ENCODE results near the gene TEKT5.

Gene TEKT5

GRCh38 chr16:10668322-10669045, 26.2 kb downstream of the TEKT5 start:
- no peaks in the 10 kb centered on the region for H3K36me3 ChIP-seq (ENCODE audit: insufficient read depth, low read length)
- H3K4me1 ChIP-seq (ENCODE audit: insufficient read depth, low read length), result no peaks in the 10 kb centered on the region
- H3K9me3 ChIP-seq (ENCODE audit: insufficient read depth, low read depth, low read length), result no peaks in the 10 kb centered on the region
- no peak overlapping the region for H3K9ac ChIP-seq (ENCODE audit: low read depth, low read length)
- no peak overlapping the region for H3K27ac ChIP-seq (ENCODE audit: low read depth, low read length)
- 75% methylated on average over 8 of the region's 8 CpGs for WGBS
- H3K27me3 ChIP-seq (ENCODE audit: insufficient read depth, low read length), result no peaks in the 10 kb centered on the region
- H3K4me3 ChIP-seq (ENCODE audit: low read length), result no peak overlapping the region

GRCh38 chr16:10667239-10667638, 27.5 kb downstream of the TEKT5 start:
- H3K4me3 ChIP-seq (ENCODE audit: low read length), result no peak overlapping the region
- H3K27ac ChIP-seq (ENCODE audit: low read depth, low read length), result no peak overlapping the region
- no peaks in the 10 kb centered on the region for H3K27me3 ChIP-seq (ENCODE audit: insufficient read depth, low read length)
- no peaks in the 10 kb centered on the region for H3K4me1 ChIP-seq (ENCODE audit: insufficient read depth, low read length)
- 93% methylated on average over 8 of the region's 8 CpGs for WGBS
- peaks cover 5% of the 10 kb centered on the region; the same call in 1 of the 2 replicates for H3K9me3 ChIP-seq (ENCODE audit: insufficient read depth, low read depth, low read length)
- no peak overlapping the region for H3K9ac ChIP-seq (ENCODE audit: low read depth, low read length)
- H3K36me3 ChIP-seq (ENCODE audit: insufficient read depth, low read length), result no peaks in the 10 kb centered on the region

- WGBS, result 92% methylated on average over 4 of the region's 4 CpGs
- no peak overlapping the region for H3K27ac ChIP-seq (ENCODE audit: low read depth, low read length)
- H3K9me3 ChIP-seq (ENCODE audit: insufficient read depth, low read depth, low read length), result peaks cover 5% of the 10 kb centered on the region; the same call in 1 of the 2 replicates
- H3K4me1 ChIP-seq (ENCODE audit: insufficient read depth, low read length), result peaks cover 5% of the 10 kb centered on the region; the same call in 1 of the 2 replicates
- no peak overlapping the region for H3K9ac ChIP-seq (ENCODE audit: low read depth, low read length)
- no peaks in the 10 kb centered on the region for H3K36me3 ChIP-seq (ENCODE audit: insufficient read depth, low read length)
- H3K4me3 ChIP-seq (ENCODE audit: low read length), result no peak overlapping the region
- H3K27me3 ChIP-seq (ENCODE audit: insufficient read depth, low read length), result no peaks in the 10 kb centered on the region
Measured at GRCh38 chr16:10666291-10666690, 28.4 kb downstream of the TEKT5 start.

GRCh38 chr16:10665166-10665565, 29.6 kb downstream of the TEKT5 start:
- 85% methylated on average over 7 of the region's 7 CpGs for WGBS
- H3K4me3 ChIP-seq (ENCODE audit: low read length), result no peak overlapping the region
- no peaks in the 10 kb centered on the region for H3K36me3 ChIP-seq (ENCODE audit: insufficient read depth, low read length)
- no peak overlapping the region for H3K27ac ChIP-seq (ENCODE audit: low read depth, low read length)
- no peaks in the 10 kb centered on the region for H3K27me3 ChIP-seq (ENCODE audit: insufficient read depth, low read length)
- peaks cover 5% of the 10 kb centered on the region; the same call in 1 of the 2 replicates for H3K4me1 ChIP-seq (ENCODE audit: insufficient read depth, low read length)
- no peak overlapping the region for H3K9ac ChIP-seq (ENCODE audit: low read depth, low read length)
- H3K9me3 ChIP-seq (ENCODE audit: insufficient read depth, low read depth, low read length), result peaks cover 5% of the 10 kb centered on the region; the same call in 1 of the 2 replicates

GRCh38 chr16:10664720-10665126, 30.0 kb downstream of the TEKT5 start:
- no peaks in the 10 kb centered on the region for H3K36me3 ChIP-seq (ENCODE audit: insufficient read depth, low read length)
- H3K27ac ChIP-seq (ENCODE audit: low read depth, low read length), result no peak overlapping the region
- 94% methylated on average over 2 of the region's 2 CpGs for WGBS
- H3K9me3 ChIP-seq (ENCODE audit: insufficient read depth, low read depth, low read length), result peaks cover 5% of the 10 kb centered on the region; the same call in 1 of the 2 replicates
- no peaks in the 10 kb centered on the region for H3K27me3 ChIP-seq (ENCODE audit: insufficient read depth, low read length)
- no peak overlapping the region for H3K4me3 ChIP-seq (ENCODE audit: low read length)
- peaks cover 9% of the 10 kb centered on the region; the same call in 1 of the 2 replicates for H3K4me1 ChIP-seq (ENCODE audit: insufficient read depth, low read length)
- H3K9ac ChIP-seq (ENCODE audit: low read depth, low read length), result no peak overlapping the region

- H3K36me3 ChIP-seq (ENCODE audit: insufficient read depth, low read length), result no peaks in the 10 kb centered on the region
- H3K27ac ChIP-seq (ENCODE audit: low read depth, low read length), result no peak overlapping the region
- H3K4me3 ChIP-seq (ENCODE audit: low read length), result no peak overlapping the region
- H3K9me3 ChIP-seq (ENCODE audit: insufficient read depth, low read depth, low read length), result peaks cover 5% of the 10 kb centered on the region; the same call in 1 of the 2 replicates
- H3K27me3 ChIP-seq (ENCODE audit: insufficient read depth, low read length), result no peaks in the 10 kb centered on the region
- peaks cover 9% of the 10 kb centered on the region; the same call in 1 of the 2 replicates for H3K4me1 ChIP-seq (ENCODE audit: insufficient read depth, low read length)
- H3K9ac ChIP-seq (ENCODE audit: low read depth, low read length), result no peak overlapping the region
- WGBS, result 88% methylated on average over 4 of the region's 4 CpGs
Measured at GRCh38 chr16:10663744-10664143, 31.0 kb downstream of the TEKT5 start.

GRCh38 chr16:10663146-10663545, 31.6 kb downstream of the TEKT5 start:
- peaks cover 5% of the 10 kb centered on the region; the same call in 1 of the 2 replicates for H3K9me3 ChIP-seq (ENCODE audit: insufficient read depth, low read depth, low read length)
- H3K4me1 ChIP-seq (ENCODE audit: insufficient read depth, low read length), result peaks cover 9% of the 10 kb centered on the region; the same call in 1 of the 2 replicates
- no peaks in the 10 kb centered on the region for H3K36me3 ChIP-seq (ENCODE audit: insufficient read depth, low read length)
- no peak overlapping the region for H3K4me3 ChIP-seq (ENCODE audit: low read length)
- no peaks in the 10 kb centered on the region for H3K27me3 ChIP-seq (ENCODE audit: insufficient read depth, low read length)
- WGBS, result 68% methylated on average over 1 of the region's 1 CpG
- H3K9ac ChIP-seq (ENCODE audit: low read depth, low read length), result no peak overlapping the region
- no peak overlapping the region for H3K27ac ChIP-seq (ENCODE audit: low read depth, low read length)

- Histone ChIP-seq H3K9ac (ENCODE audit: low read depth, low read length) (no peak overlapping the region), H3K27me3 (ENCODE audit: insufficient read depth, low read length) (no peaks in the 10 kb centered on the region), H3K9me3 (ENCODE audit: insufficient read depth, low read depth, low read length) (peaks cover 5% of the 10 kb centered on the region; the same call in 1 of the 2 replicates), H3K36me3 (ENCODE audit: insufficient read depth, low read length) (no peaks in the 10 kb centered on the region), H3K4me1 (ENCODE audit: insufficient read depth, low read length) (peaks cover 9% of the 10 kb centered on the region; the same call in 1 of the 2 replicates), H3K27ac (ENCODE audit: low read depth, low read length) (no peak overlapping the region), H3K4me3 (ENCODE audit: low read length) (no peak overlapping the region)
- WGBS, result 93% methylated on average over 5 of the region's 5 CpGs
Measured at GRCh38 chr16:10662212-10662611, 32.5 kb downstream of the TEKT5 start.

GRCh38 chr16:10661737-10662136, 33.0 kb downstream of the TEKT5 start:
- Histone ChIP-seq H3K9ac (ENCODE audit: low read depth, low read length) (no peak overlapping the region), H3K9me3 (ENCODE audit: insufficient read depth, low read depth, low read length) (peaks cover 5% of the 10 kb centered on the region; the same call in 1 of the 2 replicates), H3K36me3 (ENCODE audit: insufficient read depth, low read length) (no peaks in the 10 kb centered on the region), H3K27ac (ENCODE audit: low read depth, low read length) (no peak overlapping the region), H3K4me1 (ENCODE audit: insufficient read depth, low read length) (peaks cover 9% of the 10 kb centered on the region; the same call in 1 of the 2 replicates), H3K4me3 (ENCODE audit: low read length) (no peak overlapping the region), H3K27me3 (ENCODE audit: insufficient read depth, low read length) (no peaks in the 10 kb centered on the region)
- 57% methylated on average over 1 of the region's 1 CpG for WGBS

GRCh38 chr16:10660950-10661635, 33.6 kb downstream of the TEKT5 start:
- Histone ChIP-seq H3K27ac (ENCODE audit: low read depth, low read length) (no peak overlapping the region), H3K9me3 (ENCODE audit: insufficient read depth, low read depth, low read length) (peaks cover 5% of the 10 kb centered on the region; the same call in 1 of the 2 replicates), H3K9ac (ENCODE audit: low read depth, low read length) (no peak overlapping the region), H3K27me3 (ENCODE audit: insufficient read depth, low read length) (no peaks in the 10 kb centered on the region), H3K36me3 (ENCODE audit: insufficient read depth, low read length) (no peaks in the 10 kb centered on the region), H3K4me3 (ENCODE audit: low read length) (no peak overlapping the region), H3K4me1 (ENCODE audit: insufficient read depth, low read length) (peaks cover 9% of the 10 kb centered on the region; the same call in 1 of the 2 replicates)
- 89% methylated on average over 8 of the region's 8 CpGs for WGBS

- no peak overlapping the region for H3K27ac ChIP-seq (ENCODE audit: low read depth, low read length)
- no peak overlapping the region for H3K9ac ChIP-seq (ENCODE audit: low read depth, low read length)
- H3K4me1 ChIP-seq (ENCODE audit: insufficient read depth, low read length), result peaks cover 9% of the 10 kb centered on the region; the same call in 1 of the 2 replicates
- H3K27me3 ChIP-seq (ENCODE audit: insufficient read depth, low read length), result no peaks in the 10 kb centered on the region
- no peak overlapping the region for H3K4me3 ChIP-seq (ENCODE audit: low read length)
- 97% methylated on average over 6 of the region's 6 CpGs for WGBS
- peaks cover 5% of the 10 kb centered on the region; the same call in 1 of the 2 replicates for H3K9me3 ChIP-seq (ENCODE audit: insufficient read depth, low read depth, low read length)
- H3K36me3 ChIP-seq (ENCODE audit: insufficient read depth, low read length), result no peaks in the 10 kb centered on the region
Measured at GRCh38 chr16:10658943-10659342, 35.8 kb downstream of the TEKT5 start.
